Mesenteric fat pad (tissue), 1 donor: ENCODE results near the gene MTHFD1. TPM values are rescaled to one million over a fixed set of nuclear protein-coding genes. Genes with fewer than 3 reads are reported as not detected.

Source experiments
- total RNA-seq: library from RNA; stranded (reverse); fragmentation: NEBNext Ultra II Directional; extraction: Animal tissue kit (Norgen Biotek cat#: 25700); gene quantifications from one replicate; pipeline ENCODE4 v1.2.1, GENCODE V29; 2021
- donor health status: DM: yes; HTN: yes; CAD: no.

MTHFD1 gene
- total RNA-seq, 1 donor from 2014 or later: 161 TPM

Other genes with a start within 250 kb of the MTHFD1 start
- gene ESR2, start 94.0 kb upstream of the MTHFD1 start, total RNA-seq: 0.32 TPM
- 0.45 TPM for gene AKAP5, start 77.1 kb downstream of the MTHFD1 start, total RNA-seq
- gene ZBTB25, start 115.5 kb downstream of the MTHFD1 start, total RNA-seq: 11.2 TPM
- gene ZBTB1, start 116.4 kb downstream of the MTHFD1 start, total RNA-seq: 35.5 TPM
- 9.5 TPM for gene HSPA2, start 152.4 kb downstream of the MTHFD1 start, total RNA-seq
- gene PPP1R36, start 161.6 kb downstream of the MTHFD1 start, total RNA-seq: 1.3 TPM